Upper lobe of right lung (tissue), 1 donor: ENCODE measurements around the gene CLDN4. TPM values are rescaled to one million over a fixed set of nuclear protein-coding genes. Genes with fewer than 3 reads are reported as not detected.
"Not testable (repeated sequence)": the region's sequence is repeated elsewhere in the genome, so short reads cannot be mapped to it uniquely, and the experiment has no call there.

ENCODE experiments used
- ATAC-seq: fragments of 200-7000 bp; cut with Tn5 transposase; one replicate; pipeline ENCODE4 v1.9.1; 2020; ENCODE audit warnings: mild to moderate bottlenecking, moderate library complexity
- DNase-seq: peaks from one replicate; pipeline ENCODE4 v3.0.0-alpha.2; 2020
- H3K27ac ChIP-seq: fragments of 200-600 bp; one replicate; pipeline ENCODE4 v1.8.0; 2022
- H3K27me3 ChIP-seq: fragments of 200-600 bp; one replicate; pipeline ENCODE4 v1.8.0; 2022; ENCODE audit warnings: mild to moderate bottlenecking
- H3K36me3 ChIP-seq: fragments of 200-600 bp; one replicate; pipeline ENCODE4 v1.8.0; 2022
- H3K4me1 ChIP-seq: fragments of 200-600 bp; one replicate; pipeline ENCODE4 v1.8.0; 2022
- H3K4me3 ChIP-seq: fragments of 200-600 bp; one replicate; pipeline ENCODE4 v1.8.0; 2022; ENCODE audit warnings: mild to moderate bottlenecking
- H3K9me3 ChIP-seq: fragments of 200-600 bp; one replicate; pipeline ENCODE4 v1.8.0; 2022
- CTCF ChIP-seq: fragments of 200-600 bp; IDR thresholded peaks from one replicate; pipeline ENCODE4 v1.8.0; 2022; ENCODE audit warnings: antibody characterized with exemption
- intact Hi-C: fragments of 100-400 bp; cut with DNase I; formaldehyde crosslinking; loops from one replicate; pipeline ENCODE4 v1.11.0; 2022
- total RNA-seq: library from RNA; stranded (reverse); fragmentation: NEBNext Ultra II Directional; extraction: Animal tissue kit (Norgen Biotek cat#: 25700); gene quantifications from one replicate; pipeline ENCODE4 v1.2.1, GENCODE V29; 2021
- donor health status: DM: no; HTN: yes; CAD: no; lungs with severe emphysema.

Gene CLDN4
- total RNA-seq, 1 donor from 2014 or later = 103 TPM

- peaks cover 7% of the 10 kb centered on the region for H3K27me3 ChIP-seq
- DNase-seq = peak; percentile 91
- peak; percentile 84 for TF ChIP-seq CTCF
- peak; percentile 99 for ATAC-seq
- H3K27ac ChIP-seq = no peak overlapping the region
- no peaks in the 10 kb centered on the region for H3K4me1 ChIP-seq
- intact Hi-C loops = loop anchor here (5.0 kb wide), 1 partner anchor 46 kb away; no protein-coding TSS in a partner anchor
- no peak overlapping the region for H3K4me3 ChIP-seq
- no peaks in the 10 kb centered on the region for H3K36me3 ChIP-seq
- H3K9me3 ChIP-seq = no peaks in the 10 kb centered on the region
These were observed 19.0 kb upstream of the CLDN4 start for GRCh38 chr7:73811760-73812168.

GRCh38 chr7:73812996-73813395 is 17.8 kb upstream of the CLDN4 start:
- Histone ChIP-seq H3K36me3 (no peaks in the 10 kb centered on the region), H3K9me3 (no peaks in the 10 kb centered on the region), H3K27ac (no peak overlapping the region), H3K27me3 (peaks cover 7% of the 10 kb centered on the region), H3K4me1 (no peaks in the 10 kb centered on the region), H3K4me3 (no peak overlapping the region)
- TF ChIP-seq CTCF = no peak
- intact Hi-C loops = loop anchor here (5.0 kb wide), 1 partner anchor 44 kb away; no protein-coding TSS in a partner anchor
- ATAC-seq (no peak), DNase-seq (no peak)

GRCh38 chr7:73815436-73815835 is 15.4 kb upstream of the CLDN4 start:
- Histone ChIP-seq H3K4me3 (no peak overlapping the region), H3K27me3 (peaks cover 7% of the 10 kb centered on the region), H3K4me1 (no peaks in the 10 kb centered on the region), H3K27ac (no peak overlapping the region), H3K9me3 (no peaks in the 10 kb centered on the region), H3K36me3 (no peaks in the 10 kb centered on the region)
- ATAC-seq (no peak), DNase-seq (peak; percentile 54)
- intact Hi-C loops = no loop called here
- no peak for TF ChIP-seq CTCF

- DNase-seq (no peak), ATAC-seq (no peak)
- TF ChIP-seq CTCF = no peak
- Histone ChIP-seq H3K4me1 (no peaks in the 10 kb centered on the region), H3K9me3 (no peaks in the 10 kb centered on the region), H3K27me3 (no peaks in the 10 kb centered on the region), H3K4me3 (no peak overlapping the region), H3K36me3 (no peaks in the 10 kb centered on the region), H3K27ac (no peak overlapping the region)
- intact Hi-C loops = no loop called here
These were observed 13.7 kb upstream of the CLDN4 start for GRCh38 chr7:73817121-73817520.

- Histone ChIP-seq H3K27ac (no peak overlapping the region), H3K9me3 (no peaks in the 10 kb centered on the region), H3K4me1 (no peaks in the 10 kb centered on the region), H3K27me3 (no peaks in the 10 kb centered on the region), H3K4me3 (no peak overlapping the region), H3K36me3 (no peaks in the 10 kb centered on the region)
- ATAC-seq (no peak), DNase-seq (no peak)
- TF ChIP-seq CTCF = no peak
- intact Hi-C loops = no loop called here
These were observed 10.8 kb upstream of the CLDN4 start for GRCh38 chr7:73820013-73820412.

- DNase-seq, H3K9me3 ChIP-seq, H3K4me1 ChIP-seq, intact Hi-C loops, H3K36me3 ChIP-seq, H3K27ac ChIP-seq, H3K27me3 ChIP-seq, ATAC-seq, H3K4me3 ChIP-seq: not testable (repeated sequence)
These were observed 9.1 kb upstream of the CLDN4 start for GRCh38 chr7:73821597-73822285.
